NCI-H1694 (cell line): ENCODE data around the gene ATP2B3.

Experiments used
- DNase-seq: peaks from one replicate; lab custom pipeline; 2025; lab: John Stamatoyannopoulos, UW

ATP2B3 gene

DNA sequence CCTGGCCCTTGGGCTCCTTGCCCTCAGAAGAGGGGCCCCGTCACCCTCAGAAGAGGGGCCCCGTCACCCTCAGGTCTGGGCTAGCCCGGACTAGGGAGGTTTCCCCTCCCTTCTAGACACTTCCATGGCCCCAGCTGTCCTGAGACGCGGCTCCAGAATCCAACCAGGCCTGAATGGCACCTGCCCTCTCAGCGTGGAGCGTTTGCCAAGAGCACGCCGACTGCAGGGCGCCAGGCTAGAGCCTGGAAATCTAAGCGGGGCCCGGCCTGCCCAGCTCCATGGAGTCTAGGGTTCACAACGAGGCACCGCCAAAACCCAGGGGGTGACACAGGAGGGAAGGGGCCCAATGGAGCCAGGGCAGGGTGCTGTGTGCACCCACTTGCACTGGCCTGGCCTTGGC is 7.8 kb upstream of the ATP2B3 start:
- DNase-seq, result no peak

DNA sequence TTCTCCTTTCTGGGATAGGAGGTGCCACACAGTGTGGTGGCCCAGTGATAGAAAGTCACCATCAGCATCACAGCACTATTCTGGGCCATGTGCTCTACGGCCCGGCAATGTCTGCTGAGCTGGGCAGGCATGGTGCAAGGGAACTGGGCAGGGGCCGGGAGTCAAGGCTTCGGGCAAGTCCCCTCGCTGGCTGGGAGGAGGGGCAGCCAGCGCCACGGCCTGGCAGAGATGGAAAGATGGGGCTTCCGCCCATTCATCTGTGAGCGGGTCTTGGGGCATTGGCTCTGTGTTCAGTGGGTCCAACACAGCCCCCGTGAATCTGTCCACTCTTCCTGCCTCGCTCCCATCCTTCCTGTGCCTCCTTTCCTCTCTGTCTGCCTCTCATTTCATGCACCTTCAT is 7.1 kb upstream of the ATP2B3 start:
- DNase-seq, result no peak

DNA sequence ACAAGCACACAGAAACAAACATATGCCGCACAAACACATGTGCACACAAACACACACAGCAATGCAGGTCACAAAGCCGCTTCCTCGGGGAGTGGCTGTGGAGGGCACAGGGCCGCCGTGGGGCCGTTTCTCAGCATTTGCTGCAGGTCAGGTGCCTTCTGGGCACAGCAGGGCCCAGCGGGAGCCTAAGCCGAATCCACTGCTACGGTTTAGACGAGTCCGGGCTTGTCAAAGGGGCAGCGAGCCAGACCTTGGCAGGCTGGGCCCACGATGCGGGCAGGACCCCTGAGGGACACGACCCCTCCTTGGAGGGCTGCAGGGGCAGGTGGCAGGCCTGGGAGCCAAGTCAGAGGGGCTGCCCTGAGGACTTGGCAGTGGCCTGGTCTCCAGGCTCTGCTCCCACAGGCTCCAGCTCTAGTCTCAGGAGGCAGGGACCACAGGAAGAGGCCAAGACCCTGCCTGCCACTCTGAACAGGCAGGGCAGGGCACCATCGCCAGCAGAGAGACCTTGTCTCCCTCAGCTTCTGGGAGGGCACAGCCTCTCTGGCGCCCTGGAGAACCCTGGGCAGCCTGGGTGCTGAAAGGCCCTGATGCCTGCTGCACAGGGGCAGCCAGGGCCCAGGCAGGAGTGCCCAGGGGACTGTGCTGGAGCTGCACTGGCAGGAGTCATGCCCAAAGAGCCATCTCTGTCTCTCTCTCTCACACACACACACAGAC is 5.5 kb upstream of the ATP2B3 start:
- no peak for DNase-seq

DNA sequence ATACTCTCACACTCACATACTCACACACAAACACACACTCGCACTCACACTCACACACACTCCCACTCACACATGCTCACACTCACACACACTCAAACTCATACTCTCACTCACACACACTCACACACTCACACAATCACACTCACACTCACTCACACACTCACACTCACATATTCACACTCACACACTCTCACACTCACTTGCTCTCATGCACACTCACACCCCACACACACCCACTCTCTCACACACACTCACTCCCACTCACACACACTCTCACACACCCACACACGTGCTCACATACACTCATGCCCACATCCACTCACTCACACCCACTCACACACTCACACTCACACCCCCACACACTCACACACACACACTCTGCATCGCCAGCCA is 4.9 kb upstream of the ATP2B3 start:
- no peak for DNase-seq

DNA sequence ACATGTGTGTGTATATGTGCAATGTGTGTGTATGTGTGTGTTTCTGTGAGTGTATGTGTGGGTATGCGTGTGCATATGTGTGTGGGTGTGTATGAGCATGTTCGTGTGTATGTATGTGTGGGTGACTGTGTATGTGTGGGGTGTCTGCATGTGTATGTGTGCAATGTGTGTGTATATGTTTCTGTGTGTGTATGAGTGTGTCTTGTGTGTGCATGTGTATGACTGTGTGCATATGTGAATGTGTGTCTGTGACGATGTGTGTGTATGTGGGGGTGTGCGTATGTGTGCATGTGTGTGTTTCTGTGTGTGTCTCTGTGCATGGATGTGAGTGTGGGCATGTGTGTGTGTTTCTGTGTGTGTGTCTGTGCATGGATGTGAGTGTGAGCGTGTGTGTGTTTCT is 4.2 kb upstream of the ATP2B3 start:
- DNase-seq, result no peak

DNA sequence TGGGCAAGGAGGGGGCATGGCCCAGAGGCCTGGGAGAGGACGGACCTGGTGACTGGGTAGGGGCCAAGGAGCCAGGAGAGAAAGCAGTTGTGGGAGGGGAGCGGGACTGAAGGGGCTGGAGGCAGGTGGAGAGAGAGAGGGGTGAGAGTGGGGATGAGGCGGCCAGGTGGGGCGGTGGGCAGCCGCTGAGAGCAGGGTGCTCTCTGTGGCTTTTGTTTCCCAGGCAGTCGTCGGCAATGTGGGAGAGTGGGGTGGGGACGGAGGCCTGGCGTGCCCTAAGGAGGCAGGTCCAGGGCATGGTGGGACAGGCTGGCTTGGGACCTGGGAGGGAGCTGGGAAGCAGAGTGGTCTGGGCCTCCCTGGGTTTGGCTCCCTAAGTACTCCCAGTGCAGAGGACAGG is 3.2 kb upstream of the ATP2B3 start:
- DNase-seq, result no peak

DNA sequence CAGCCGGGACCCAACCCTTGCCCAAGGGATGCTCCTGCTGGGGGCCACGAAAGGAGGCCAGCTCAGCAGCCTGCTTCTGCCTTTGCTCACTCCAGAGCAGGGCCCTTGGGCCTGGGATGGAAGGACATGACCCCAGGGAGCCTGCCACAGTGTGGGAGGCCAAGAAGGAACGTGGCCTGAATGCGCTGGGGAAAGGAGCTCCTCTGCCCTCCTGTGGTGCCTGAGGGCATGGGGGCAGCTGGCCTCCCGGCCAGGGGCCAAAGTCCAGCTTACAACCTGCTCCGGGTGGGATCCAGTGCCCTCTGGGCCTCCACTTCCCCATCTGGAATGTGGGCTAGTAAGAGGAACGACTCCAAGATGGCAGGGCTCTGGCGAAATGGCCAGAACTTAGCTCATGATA is 2.0 kb upstream of the ATP2B3 start:
- DNase-seq, result no peak

DNA sequence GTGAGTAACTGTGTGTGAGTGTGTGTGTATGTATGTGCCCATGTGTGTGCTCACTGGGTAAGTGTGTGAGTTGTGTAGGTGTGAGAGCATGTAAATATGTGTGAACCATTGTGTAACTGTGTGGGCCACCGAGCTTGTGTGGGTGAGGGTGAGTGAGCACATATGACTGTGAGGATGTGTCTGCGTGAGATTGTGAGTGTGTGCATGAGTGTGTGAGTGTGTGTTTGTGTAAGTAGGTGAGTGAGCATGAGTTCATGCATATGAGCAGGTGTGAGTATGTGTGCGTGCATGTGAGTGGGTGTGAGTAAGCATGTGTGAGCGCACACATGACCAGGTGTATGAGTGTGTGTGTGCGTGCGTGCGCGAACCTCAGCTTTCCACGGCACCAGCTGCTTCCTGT is 1.4 kb upstream of the ATP2B3 start:
- no peak for DNase-seq

DNA sequence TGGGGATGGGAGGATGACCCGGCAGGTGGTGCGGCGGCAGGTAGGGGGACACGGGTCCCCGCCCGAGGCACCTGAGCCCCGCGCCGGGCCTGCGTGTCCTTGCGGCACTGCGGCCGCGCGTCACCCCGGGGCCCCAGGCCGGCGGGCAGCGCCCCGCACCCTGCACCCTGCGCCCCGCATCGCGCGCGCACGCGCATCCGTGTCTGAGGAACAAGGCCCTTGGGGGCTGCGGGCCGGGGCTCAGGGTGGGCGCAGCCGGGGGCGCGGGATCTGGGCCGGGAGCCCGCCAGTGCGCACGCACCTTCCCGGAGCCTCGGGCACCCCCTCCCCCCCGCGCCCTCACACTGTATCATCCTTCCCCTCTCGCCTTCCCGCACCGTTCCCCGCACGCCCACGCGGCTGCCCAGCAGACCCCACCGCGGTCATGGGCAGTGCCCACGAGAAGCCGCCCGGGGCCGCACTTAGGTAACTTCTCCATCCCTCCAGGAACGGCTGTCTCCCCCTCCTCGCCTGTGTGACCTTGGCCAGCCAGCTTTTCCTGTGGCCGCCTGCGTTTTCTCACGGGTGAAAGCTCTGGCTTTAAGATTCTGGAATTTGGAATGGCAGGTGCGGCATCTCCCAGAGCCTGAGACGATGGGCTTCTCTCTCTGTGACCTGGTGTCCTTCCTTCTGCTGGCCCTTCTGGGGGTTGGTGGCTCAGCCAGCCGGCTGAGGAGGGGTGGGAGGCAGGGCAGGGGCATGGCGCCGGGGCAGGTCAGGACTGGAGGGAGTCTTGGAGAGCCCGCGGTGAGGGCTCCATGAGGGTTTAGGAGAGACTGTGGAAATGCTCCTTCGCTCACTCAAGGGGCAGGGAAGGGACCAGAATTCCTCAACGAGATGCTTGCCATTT is 748 bp downstream of the ATP2B3 start:
- DNase-seq, result no peak

DNA sequence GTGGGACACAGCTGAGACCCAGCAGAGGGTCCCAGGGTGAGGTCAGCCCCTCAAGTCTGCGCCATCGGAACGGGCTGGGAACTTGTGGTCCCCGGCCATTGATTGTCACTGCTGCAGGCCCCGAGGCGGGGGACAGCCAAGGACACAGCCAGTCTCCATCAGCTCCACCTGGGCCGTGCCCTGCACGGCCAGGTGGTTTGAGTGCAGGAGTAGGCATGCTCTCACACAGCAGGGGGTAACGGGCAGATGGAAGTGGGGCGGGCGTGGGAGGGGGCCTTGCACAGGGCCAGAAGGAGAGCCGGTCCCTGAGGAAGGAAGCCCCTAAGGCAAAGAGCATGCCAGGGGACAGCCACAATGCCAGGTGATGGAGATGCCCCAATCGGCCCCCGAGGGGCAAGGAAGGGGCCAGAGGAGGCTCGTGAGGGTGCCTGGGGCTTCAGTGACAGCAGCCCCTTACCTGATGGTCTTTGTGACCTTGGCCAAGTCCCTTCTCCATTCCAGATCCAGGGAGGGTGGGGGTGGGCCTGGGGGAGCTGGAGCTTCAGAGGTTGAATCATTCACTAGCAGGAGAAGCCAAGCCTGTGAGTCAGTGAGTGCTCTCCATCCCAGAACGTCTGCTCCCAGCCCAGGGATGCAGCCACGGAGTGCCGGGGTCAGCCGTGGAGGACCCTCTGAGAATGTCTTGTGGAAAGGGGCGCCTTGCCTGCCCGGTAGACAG is 2.3 kb downstream of the ATP2B3 start:
- no peak for DNase-seq

DNA sequence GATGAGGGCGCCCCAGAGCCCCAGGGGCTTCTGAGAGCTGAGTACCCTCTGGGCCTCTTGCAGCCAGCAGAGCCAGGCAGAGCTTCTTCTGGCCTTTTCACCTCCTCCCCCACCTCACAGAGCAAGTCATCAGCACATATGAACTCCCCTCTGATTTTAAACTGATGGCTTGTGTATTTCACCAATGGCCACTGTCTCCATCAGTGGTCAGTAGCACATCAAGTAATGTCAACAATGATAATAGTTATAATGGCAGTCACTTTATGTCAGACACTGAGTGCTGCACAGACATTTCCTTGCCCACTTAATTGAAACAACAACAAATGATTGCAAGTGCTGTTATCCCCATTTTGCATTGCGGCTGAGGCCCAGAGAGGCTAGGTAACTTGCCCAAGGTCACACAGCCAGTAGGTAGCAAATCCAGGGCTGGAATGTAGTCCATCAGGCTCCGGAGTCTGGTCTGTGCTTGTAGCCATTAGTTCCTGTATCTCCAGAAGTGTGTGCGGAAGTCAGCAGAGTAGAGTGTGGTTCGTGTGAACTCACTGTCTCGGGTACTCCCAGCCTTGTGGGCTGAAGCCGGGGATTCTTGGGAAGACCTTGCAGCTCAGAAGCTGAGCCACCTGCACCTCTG is 3.0 kb downstream of the ATP2B3 start:
- no peak for DNase-seq

DNA sequence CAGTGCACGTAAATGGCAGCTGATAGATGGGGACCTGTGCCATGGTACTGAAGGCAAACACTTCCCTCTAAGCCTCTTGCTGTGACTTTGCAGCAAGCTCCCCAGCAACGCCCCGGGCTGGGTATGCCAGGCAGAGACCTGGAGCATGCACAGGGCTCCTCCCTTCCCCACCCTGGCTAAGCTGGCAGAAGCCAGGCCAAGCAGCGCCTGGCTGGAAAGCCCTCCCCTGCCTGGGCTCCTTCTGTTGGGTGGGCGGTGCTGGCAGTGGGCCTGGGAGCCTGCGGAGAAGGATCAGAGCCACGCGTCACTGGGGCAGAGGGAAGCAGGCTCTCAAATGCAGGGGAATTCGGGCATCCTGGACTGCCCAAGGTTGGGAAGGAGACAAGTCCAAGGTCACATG is 3.6 kb downstream of the ATP2B3 start:
- peak; percentile 86 for DNase-seq

DNA sequence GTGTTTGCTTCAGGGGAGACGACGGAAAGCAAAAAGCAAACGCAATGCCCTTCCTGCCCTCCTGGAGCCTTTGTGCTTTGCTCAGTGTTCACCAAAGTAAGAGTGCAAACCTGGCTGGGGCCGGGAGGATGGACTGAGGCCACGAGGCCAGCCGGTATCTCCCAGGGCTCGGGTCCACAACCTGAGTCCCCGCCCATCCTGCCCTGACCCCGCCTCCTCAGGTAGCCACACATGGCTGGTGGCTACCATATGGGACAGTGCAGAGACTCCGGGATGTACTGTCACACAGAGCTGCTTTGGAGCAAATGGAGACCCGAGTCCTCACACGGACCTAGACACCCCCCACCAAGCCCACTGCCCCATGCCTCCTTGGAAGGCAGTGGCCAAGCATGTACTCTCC is 4.8 kb downstream of the ATP2B3 start:
- DNase-seq, result no peak

DNA sequence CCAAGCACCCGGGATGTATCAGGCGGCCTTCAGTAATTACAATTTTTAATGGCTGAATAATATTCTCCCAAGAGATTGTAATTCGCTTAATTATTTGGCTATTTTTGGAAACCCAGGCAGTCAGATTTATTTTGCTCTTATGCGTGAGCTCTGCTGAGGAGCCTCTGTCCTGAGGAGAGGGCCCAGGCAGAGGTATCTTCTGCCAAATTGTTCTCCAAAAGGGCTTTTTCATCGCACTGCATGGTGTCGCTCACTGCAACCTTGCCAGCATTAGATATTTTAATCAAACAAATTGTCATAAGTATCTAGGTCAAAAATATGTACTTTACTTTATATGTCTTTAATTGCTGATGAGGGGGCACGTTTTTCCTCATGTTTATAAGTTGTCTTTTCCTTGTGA is 5.8 kb downstream of the ATP2B3 start:
- no peak for DNase-seq

DNA sequence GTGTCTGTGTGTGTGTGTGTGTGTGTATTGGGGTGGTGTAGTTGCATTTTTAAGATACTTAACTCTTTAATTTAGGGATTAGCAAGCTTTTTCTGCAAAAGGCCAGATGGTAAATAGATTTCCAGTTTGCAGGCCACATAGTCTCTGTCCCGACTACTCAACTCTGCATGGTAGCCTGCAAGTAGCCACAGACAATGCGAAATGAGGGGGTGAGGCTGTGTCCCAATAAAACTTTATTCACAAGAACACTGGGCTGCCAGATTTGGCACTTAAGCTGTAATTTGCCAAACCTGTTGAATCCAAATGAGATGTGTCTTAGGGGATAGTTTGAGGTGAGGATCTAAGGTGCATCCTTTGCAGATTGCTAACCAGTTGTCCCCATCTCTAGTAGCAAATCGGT is 6.8 kb downstream of the ATP2B3 start:
- no peak for DNase-seq

DNA sequence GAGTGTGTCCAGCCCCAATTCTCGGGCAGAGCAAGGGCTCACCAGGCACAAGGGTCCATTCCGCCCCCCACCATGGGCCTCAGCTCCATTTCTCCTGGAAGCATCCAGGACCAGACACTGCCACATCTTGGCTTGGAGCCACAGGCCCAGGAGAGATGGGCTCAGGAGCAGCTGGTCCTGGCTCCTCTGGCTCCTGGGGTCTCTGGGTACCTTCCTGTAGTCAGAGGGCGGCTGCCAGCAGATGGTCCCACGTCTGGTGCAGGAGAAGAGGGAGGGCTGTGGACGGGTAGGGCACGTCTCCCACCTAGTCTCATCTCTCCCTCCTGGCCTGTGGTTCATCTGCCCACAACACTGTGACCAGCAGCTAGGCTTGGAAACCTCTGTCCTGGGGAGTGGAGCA is 8.0 kb downstream of the ATP2B3 start:
- peak; percentile 86 for DNase-seq

DNA sequence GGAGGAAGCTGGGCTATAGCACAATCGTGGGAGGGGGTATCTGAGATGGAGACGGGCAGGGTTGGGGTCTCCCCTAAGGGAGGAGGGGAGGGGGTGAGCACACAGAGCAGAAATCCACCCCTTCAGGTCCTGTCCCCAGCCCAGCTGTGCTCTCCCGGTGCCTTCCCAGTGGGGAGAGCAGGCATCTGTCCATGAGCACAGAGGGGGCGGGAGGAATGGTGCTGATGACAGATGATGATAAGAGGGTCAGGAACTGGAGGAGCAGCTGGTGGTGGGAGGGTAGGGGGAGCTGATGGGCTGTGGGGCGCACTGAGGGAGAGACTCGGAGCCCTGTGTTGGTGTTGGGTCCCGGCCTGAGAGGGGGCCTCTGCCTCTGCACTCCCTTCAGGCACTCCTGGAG is 8.6 kb downstream of the ATP2B3 start:
- peak; percentile 87 for DNase-seq

DNA sequence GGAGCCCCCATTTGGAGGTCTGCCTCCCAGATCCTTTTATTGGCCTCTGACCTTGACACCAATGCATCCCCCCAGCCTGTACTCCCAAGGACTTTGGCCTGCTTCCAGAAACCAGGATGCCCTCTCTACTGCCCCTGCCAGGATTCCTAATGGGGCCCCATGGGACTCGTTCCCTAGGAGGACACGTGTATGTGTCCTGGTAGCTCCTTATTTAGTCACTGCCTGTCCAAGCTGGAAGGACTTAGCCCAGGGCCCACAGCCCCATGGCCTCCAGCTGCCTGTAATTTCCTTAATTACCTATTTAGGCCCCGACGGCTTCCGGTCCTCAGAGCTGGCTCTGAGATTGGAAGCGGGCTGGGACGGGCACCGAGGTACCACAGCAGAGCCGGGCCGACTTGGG is 9.4 kb downstream of the ATP2B3 start:
- no peak for DNase-seq

DNA sequence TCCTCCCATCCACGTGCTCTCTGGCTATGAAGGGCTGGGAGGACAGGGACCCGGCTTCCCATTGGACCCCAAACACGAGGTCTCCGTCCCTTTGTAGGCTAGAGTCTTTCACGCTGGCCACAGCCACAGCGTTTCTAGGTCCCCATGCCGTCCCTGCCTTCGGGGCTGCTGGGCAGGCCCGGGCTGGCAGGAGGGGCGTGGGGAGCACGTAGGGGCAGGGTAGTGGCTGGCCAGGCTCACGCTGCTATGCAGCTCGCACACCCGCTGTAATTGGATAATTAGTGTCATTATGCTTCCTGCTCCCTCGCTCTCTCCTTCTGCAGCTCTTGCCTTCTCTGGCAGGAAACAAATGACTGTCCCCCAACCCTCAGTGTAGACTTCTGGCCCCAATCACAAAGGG is 9.8 kb downstream of the ATP2B3 start:
- DNase-seq, result no peak

DNA sequence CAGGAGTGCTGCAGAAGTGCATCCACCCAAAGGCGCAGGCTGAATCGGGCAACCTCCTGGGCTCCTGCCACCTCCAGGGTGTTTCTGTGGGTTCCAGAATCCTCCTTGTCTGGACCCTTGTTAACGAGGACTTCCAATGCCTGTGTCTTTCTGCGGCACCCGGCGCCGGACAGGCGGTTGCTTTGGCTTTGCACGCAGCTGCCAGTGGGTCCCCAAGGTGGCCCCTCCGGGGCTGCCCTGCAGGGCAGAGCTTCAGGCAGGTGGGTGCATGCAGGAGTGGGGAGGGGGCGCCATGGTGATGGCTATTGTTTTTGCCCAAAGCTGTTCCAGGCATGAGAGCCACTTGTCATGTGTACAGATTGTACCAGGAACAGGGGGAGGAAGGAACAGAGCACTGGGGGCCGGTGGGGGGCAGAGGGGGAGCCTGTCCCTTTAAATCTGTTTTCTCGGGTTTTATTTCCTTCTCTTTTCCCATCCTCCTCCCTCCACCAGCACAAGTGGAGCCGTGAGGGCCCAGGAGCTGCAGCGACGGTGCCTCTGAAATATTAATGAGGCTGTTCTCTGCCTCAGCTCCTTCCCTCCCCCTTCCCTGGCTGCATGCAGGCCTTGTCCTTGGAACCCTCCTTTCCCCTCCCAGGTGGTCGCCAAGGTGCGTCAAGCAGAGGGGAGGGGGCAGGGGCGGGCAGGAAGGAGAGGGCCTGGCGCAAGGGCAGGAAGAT is 13.1 kb downstream of the ATP2B3 start:
- no peak for DNase-seq

DNA sequence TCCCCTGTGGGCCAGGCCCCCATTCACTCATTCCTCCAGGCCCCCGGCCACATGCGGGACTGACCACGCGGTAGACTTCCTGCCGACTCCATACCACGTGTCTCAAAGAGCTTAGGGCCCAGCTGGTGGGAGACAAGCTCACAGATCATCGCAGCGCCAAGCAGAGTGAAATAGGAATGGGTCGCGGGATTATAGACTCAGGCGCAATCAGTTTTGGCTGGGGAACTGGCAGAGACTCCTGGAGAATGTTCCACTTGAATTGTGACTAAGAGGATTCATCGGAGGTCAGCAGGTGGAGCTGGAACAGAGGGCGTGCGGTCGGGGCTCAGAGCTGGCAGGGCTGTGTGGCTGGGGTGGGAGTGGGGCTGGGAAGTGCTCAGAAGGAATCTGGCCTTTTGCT is 15.6 kb downstream of the ATP2B3 start:
- no peak for DNase-seq

DNA sequence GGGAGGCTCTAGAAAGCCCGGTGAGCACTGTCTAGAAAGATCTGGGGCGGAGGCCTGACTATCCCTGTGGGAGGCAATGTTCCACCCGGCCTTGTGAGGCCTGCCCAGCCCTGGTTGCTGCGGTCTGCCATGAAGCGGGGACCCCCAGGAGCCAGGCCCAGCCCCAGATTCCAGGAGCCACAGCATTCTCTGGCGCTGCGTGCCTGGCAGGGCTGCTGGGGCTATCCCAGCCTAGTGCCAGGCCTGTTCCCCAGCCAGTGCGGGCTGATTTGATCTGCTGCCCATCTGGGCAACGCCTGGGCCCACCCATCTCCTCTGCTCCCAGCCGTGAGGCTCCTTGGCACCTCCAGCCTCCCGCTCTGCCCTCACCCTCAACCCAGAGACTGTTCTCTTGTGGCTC is 19.6 kb downstream of the ATP2B3 start:
- DNase-seq, result no peak
